ENCODE measurements around the gene ANKRD33. TPM values are rescaled to one million over a fixed set of nuclear protein-coding genes. Genes with fewer than 3 reads are reported as not detected.

ANKRD33 gene
- total and polyA plus RNA-seq, 2 of the 13 experiments (the other 11 are each of a cell fraction or from before 2014, with no cell fraction given), result 0.04 TPM; not detected in 1

- Histone ChIP-seq H3K9ac (ENCODE audit: insufficient read depth, low read depth, low read length) (no peak overlapping the region), H2AFZ (ENCODE audit: low read length) (no peak overlapping the region), H3K27ac (ENCODE audit: extremely low read length, insufficient read depth, low read length) (no peak overlapping the region), H3K4me1 (ENCODE audit: insufficient read depth, low read length) (peaks cover 61% of the 10 kb centered on the region), H3K9me3 (ENCODE audit: low read length) (no peaks in the 10 kb centered on the region), H3K27me3 (ENCODE audit: control insufficient read depth in 1 of 2, insufficient read depth in 2 of 2, low read length in 2 of 2) (peaks cover 8 to 47% of the 10 kb centered on the region in 2 experiments; a peak in 4 of 5 replicates), H3K36me3 (replicated peaks in 1 of 2; ENCODE audit: control insufficient read depth in 1 of 2, insufficient read depth in 2 of 2, low read length in 2 of 2) (no peaks in the 10 kb centered on the region), H3K4me3 (replicated peaks in 1 of 3; ENCODE audit: insufficient read depth in 1 of 3, low read depth in 2 of 3, low read length in 3 of 3) (no peak overlapping the region), H3K79me2 (ENCODE audit: insufficient read depth, low read length) (no peaks in the 10 kb centered on the region), H3K4me2 (ENCODE audit: low read depth, low read length) (no peak overlapping the region), H4K20me1 (ENCODE audit: insufficient read depth, low read length) (no peaks in the 10 kb centered on the region)
- POLR2A ChIA-PET, result no interaction called here
- 36% methylated on average over 11 of the region's 12 CpGs for WGBS (ENCODE audit: low lambda C conversion rate)
- no TSS peak for BruUV-seq (replicated peaks)
- ATAC-seq (no peak), FAIRE-seq (no peak), DNase-seq (ENCODE audit: low spot score) (no peak)
- intact Hi-C loops (cut with micrococcal nuclease; ENCODE audit: unreplicated experiment) (no loop called here), in situ Hi-C loops (cut with HindIII; ENCODE audit: extremely low pct_ligation_motif_present, low pct_unique_long_range_greater_than_20kb) (no loop called here)
- CTCF ChIA-PET (ENCODE audit: low intra/inter-chr PET ratio, low total read pairs), result no interaction called here
- no peak for TF ChIP-seq ZNF570 (CRISPR knock-in tag; IDR thresholded peaks at IDR 0.05; ENCODE audit: borderline replicate concordance)
- no peak for TF ChIP-seq ZNF678 (CRISPR knock-in tag; IDR thresholded peaks at IDR 0.05)
- no peak for TF ChIP-seq ZFP82 (CRISPR knock-in tag; IDR thresholded peaks at IDR 0.05; ENCODE audit: borderline replicate concordance)
- no peak for TF ChIP-seq FUBP1 (CRISPR knock-in tag; IDR thresholded peaks at IDR 0.05; ENCODE audit: borderline replicate concordance)
- TF ChIP-seq NFE2 (CRISPR knock-in tag; IDR thresholded peaks at IDR 0.05), result no peak
- TF ChIP-seq NONO (IDR thresholded peaks at IDR 0.05), result no peak
- no peak for TF ChIP-seq NONO (CRISPR knock-in tag; conservative IDR thresholded peaks at IDR 0.05)
- TF ChIP-seq BATF2 (CRISPR knock-in tag; IDR thresholded peaks at IDR 0.05), result no peak
- TF ChIP-seq MEIS2 (CRISPR knock-in tag; IDR thresholded peaks at IDR 0.05), result no peak
- TF ChIP-seq KAT2B (IDR thresholded peaks at IDR 0.05; ENCODE audit: borderline replicate concordance, low read depth, low read length), result no peak
These were observed 20.0 kb upstream of the ANKRD33 start for GRCh38 chr12:51867796-51868428.
